ENCODE data around the gene C2CD2. TPM values are rescaled to one million over a fixed set of nuclear protein-coding genes. Genes with fewer than 3 reads are reported as not detected.

C2CD2 gene
- total RNA-seq, 5 donors from 2014 or later (not counting 1 experiment from before 2014, with no cell fraction given): 7.7 to 15.0 (median 9.5) TPM

DNA sequence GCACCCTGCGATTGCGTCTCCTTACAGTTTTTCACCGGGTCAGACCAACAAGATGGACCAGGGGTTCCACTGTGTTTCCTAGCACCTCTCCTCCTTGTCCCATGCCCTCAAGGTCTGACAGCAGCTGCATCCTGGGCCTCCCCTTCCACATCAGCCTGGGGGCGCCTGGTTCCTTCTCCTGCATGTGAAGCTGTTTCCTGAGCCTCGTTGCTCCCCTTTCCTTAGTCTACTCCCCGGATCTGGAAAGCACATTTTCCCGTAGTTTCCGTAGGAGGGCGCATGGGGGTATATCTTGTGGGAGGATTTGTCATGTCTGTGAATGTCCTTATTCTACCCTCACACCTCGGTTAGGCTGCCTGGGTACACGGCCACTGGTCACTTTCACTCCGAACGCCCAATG is 80.8 kb downstream of the C2CD2 start:
- peaks cover 5 to 18% of the 10 kb centered on the region in 2 experiments for H3K4me1 ChIP-seq (ENCODE audit: control insufficient read depth in 1 of 2, extremely low read depth in 1 of 2, insufficient read depth in 2 of 2, low read length in 2 of 2)
- no peaks in the 10 kb centered on the region for H3K9me3 Mint-ChIP-seq
- H3K27ac Mint-ChIP-seq: no peak overlapping the region
- ATAC-seq (replicated peaks in 1 of 4): no peak
- 93% methylated on average over 6 of the region's 13 CpGs for WGBS (ENCODE audit: insufficient coverage)
- peaks cover 27 to 37% (median 37%) of the 10 kb centered on the region in 3 donors for H3K4me1 Mint-ChIP-seq
- ChIA-PET POLR2A (no interaction called here), CTCF (no interaction called here)
- no peaks in the 10 kb centered on the region for H3K9me3 ChIP-seq
- no peak overlapping the region for H3K4me3 Mint-ChIP-seq
- H3K36me3 ChIP-seq (ENCODE audit: control insufficient read depth in 2 of 2, extremely low read depth in 1 of 2, insufficient read depth in 1 of 2, low read length in 1 of 2): peaks cover 0 to 6% of the 10 kb centered on the region in 2 donors
- H3K36me3 Mint-ChIP-seq: peaks cover 13% of the 10 kb centered on the region
- H3K4me3 ChIP-seq (ENCODE audit: control insufficient read depth in 1 of 2, extremely low read depth in 1 of 2, low read length in 1 of 2): no peak overlapping the region
- no peaks in the 10 kb centered on the region for H3K27me3 ChIP-seq (replicated peaks in 1 of 2; ENCODE audit: control insufficient read depth in 2 of 2, extremely low read depth in 1 of 2, insufficient read depth in 2 of 2, low read length in 1 of 2)
- no peak for DNase-seq
- H3K27me3 Mint-ChIP-seq: no peaks in the 10 kb centered on the region
- no peak overlapping the region for H3K27ac ChIP-seq (ENCODE audit: low read length)

DNA sequence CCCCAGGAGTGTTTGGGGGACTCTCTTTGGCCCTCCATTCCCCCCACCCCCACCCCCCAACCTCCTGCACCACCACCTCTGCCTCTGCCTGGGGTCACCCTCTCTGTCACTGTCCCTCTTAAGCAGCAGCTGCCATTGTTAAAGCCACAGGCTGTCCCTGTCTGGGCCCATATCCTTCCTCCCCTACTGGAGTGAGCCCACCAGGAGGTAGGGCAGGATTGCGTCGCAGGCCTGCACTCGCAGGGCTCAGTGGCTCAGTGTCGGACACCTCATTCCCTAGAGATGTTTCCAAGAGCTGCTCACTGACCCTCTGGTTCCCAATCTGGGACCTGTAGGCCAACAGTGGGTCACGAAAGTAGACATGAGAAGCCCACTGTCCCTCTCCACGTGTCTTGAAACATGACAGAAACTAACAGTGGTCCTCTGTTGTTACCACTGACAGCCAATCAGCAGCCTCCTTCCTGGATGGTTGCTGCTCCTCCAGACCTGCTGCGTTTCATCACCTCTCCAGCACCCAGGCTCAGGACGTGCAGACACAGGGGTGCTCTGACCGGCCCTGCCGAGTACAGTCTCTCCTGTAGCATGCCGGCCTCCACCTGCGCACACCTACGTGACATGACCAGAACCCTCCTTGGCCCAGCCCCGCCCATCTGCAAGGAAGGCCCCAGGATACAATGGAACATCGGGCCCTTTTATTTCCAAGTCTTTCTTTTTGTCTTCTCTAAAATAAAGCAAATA is 82.4 kb downstream of the C2CD2 start:
- Mint-ChIP-seq H3K27ac (no peak overlapping the region), H3K36me3 (peaks cover 13% of the 10 kb centered on the region), H3K4me3 (no peak overlapping the region), H3K9me3 (no peaks in the 10 kb centered on the region), H3K4me1 (peaks cover 12 to 23% (median 22%) of the 10 kb centered on the region in 3 donors), H3K27me3 (no peaks in the 10 kb centered on the region)
- ChIA-PET POLR2A (interaction anchor here (0.6 kb wide), 2 partner anchors 48 to 355 kb away, joined by 3 read pairs; no protein-coding TSS in a partner anchor), CTCF (interaction anchor here in 1 of 2 donors (0.8 kb wide), 1 partner anchor 745 kb away, joined by 3 read pairs; no protein-coding TSS in a partner anchor)
- 93% methylated on average over 10 of the region's 15 CpGs for WGBS (ENCODE audit: insufficient coverage)
- ATAC-seq (replicated peaks in 1 of 4): no peak
- H3K4me1 ChIP-seq (ENCODE audit: control insufficient read depth in 1 of 2, extremely low read depth in 1 of 2, insufficient read depth in 2 of 2, low read length in 2 of 2): peaks cover 0 to 2% of the 10 kb centered on the region in 2 experiments
- no peak overlapping the region for H3K4me3 ChIP-seq (ENCODE audit: control insufficient read depth in 1 of 2, extremely low read depth in 1 of 2, low read length in 1 of 2)
- H3K36me3 ChIP-seq (ENCODE audit: control insufficient read depth in 2 of 2, extremely low read depth in 1 of 2, insufficient read depth in 1 of 2, low read length in 1 of 2): peaks cover 0 to 6% of the 10 kb centered on the region in 2 donors
- no peak for DNase-seq
- H3K27me3 ChIP-seq (replicated peaks in 1 of 2; ENCODE audit: control insufficient read depth in 2 of 2, extremely low read depth in 1 of 2, insufficient read depth in 2 of 2, low read length in 1 of 2): no peaks in the 10 kb centered on the region
- no peak overlapping the region for H3K27ac ChIP-seq (ENCODE audit: low read length)
- no peaks in the 10 kb centered on the region for H3K9me3 ChIP-seq

DNA sequence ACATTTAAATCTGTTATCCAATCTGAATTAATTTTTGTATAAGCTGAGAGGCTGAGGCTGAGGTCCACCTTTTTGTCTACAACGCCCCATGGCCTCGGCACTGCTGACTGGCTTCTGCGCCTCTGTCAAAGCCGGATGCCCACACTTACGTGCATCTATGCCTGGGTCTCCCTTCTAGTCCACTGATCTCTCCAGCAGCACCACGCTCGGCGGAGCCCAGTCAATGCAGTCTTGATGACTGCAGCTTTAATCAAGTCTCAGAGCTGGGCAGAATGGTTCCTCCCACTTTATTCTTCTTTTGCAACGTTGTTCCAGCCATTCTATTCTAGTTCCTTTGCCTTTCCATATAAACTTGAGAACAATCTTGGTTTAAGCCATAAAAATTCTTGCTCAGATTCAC is 84.0 kb downstream of the C2CD2 start:
- Mint-ChIP-seq H3K4me3 (no peak overlapping the region), H3K27me3 (no peaks in the 10 kb centered on the region), H3K9me3 (no peaks in the 10 kb centered on the region), H3K4me1 (peaks cover 13 to 25% (median 21%) of the 10 kb centered on the region in 3 donors), H3K36me3 (peaks cover 13% of the 10 kb centered on the region), H3K27ac (no peak overlapping the region)
- 94% methylated on average over 7 of the region's 9 CpGs for WGBS (ENCODE audit: insufficient coverage)
- Histone ChIP-seq H3K4me3 (ENCODE audit: control insufficient read depth in 1 of 2, extremely low read depth in 1 of 2, low read length in 1 of 2) (no peak overlapping the region), H3K4me1 (ENCODE audit: control insufficient read depth in 1 of 2, extremely low read depth in 1 of 2, insufficient read depth in 2 of 2, low read length in 2 of 2) (no peaks in the 10 kb centered on the region), H3K27ac (ENCODE audit: low read length) (no peak overlapping the region), H3K9me3 (no peaks in the 10 kb centered on the region), H3K27me3 (replicated peaks in 1 of 2; ENCODE audit: control insufficient read depth in 2 of 2, extremely low read depth in 1 of 2, insufficient read depth in 2 of 2, low read length in 1 of 2) (no peaks in the 10 kb centered on the region), H3K36me3 (ENCODE audit: control insufficient read depth in 2 of 2, extremely low read depth in 1 of 2, insufficient read depth in 1 of 2, low read length in 1 of 2) (peaks cover 0 to 6% of the 10 kb centered on the region in 2 donors)
- DNase-seq: no peak
- CTCF ChIA-PET: no interaction called here
- no peak for ATAC-seq (replicated peaks in 1 of 4)
- POLR2A ChIA-PET: no interaction called here

DNA sequence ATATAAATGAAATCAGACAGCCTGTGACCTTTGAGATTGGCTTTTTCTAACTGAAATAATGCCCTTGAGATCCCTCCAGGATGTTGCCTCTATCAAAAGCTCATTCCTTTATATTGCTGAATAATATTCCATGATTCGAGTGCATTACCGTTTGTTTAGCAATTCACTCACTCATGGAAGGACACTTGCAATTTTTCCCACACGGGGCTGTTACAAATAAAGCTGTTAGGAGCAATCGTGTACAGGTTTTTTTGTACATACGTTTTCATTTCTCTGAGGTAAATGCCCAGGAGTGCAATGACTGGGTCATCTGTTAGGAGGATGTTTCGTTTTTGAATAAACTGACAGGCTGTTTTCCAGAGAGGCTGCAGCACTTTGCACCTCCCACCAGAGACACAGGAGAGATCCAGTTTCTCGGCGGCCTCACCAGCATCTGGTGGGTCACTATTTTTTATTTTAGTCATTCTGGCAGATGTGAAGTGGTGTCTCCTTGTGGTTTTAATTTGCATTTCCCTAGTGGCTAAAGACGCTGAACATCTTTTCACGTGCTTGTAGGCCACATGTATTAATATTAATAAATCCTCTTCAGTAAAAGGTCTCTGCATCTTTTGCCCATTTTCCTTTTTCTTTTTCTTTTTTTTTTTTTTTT is 85.6 kb downstream of the C2CD2 start:
- Histone ChIP-seq H3K4me1 (ENCODE audit: control insufficient read depth in 1 of 2, extremely low read depth in 1 of 2, insufficient read depth in 2 of 2, low read length in 2 of 2) (no peaks in the 10 kb centered on the region), H3K9me3 (no peaks in the 10 kb centered on the region), H3K36me3 (ENCODE audit: control insufficient read depth in 2 of 2, extremely low read depth in 1 of 2, insufficient read depth in 1 of 2, low read length in 1 of 2) (peaks cover 0 to 4% of the 10 kb centered on the region in 2 donors), H3K27me3 (replicated peaks in 1 of 2; ENCODE audit: control insufficient read depth in 2 of 2, extremely low read depth in 1 of 2, insufficient read depth in 2 of 2, low read length in 1 of 2) (no peaks in the 10 kb centered on the region), H3K4me3 (ENCODE audit: control insufficient read depth in 1 of 2, extremely low read depth in 1 of 2, low read length in 1 of 2) (no peak overlapping the region), H3K27ac (ENCODE audit: low read length) (no peak overlapping the region)
- DNase-seq: no peak
- Mint-ChIP-seq H3K27ac (no peak overlapping the region), H3K4me1 (peaks cover 19 to 30% (median 28%) of the 10 kb centered on the region in 3 donors), H3K27me3 (no peaks in the 10 kb centered on the region), H3K4me3 (no peak overlapping the region), H3K9me3 (no peaks in the 10 kb centered on the region), H3K36me3 (peaks cover 9% of the 10 kb centered on the region)
- ATAC-seq (replicated peaks in 1 of 4): no peak
- POLR2A ChIA-PET: interaction anchor here in 1 of 2 donors (0.6 kb wide), 1 partner anchor 29 kb away, joined by 7 read pairs; no protein-coding TSS in a partner anchor
- 88% methylated on average over 5 of the region's 10 CpGs for WGBS (ENCODE audit: insufficient coverage)
- CTCF ChIA-PET: no interaction called here

DNA sequence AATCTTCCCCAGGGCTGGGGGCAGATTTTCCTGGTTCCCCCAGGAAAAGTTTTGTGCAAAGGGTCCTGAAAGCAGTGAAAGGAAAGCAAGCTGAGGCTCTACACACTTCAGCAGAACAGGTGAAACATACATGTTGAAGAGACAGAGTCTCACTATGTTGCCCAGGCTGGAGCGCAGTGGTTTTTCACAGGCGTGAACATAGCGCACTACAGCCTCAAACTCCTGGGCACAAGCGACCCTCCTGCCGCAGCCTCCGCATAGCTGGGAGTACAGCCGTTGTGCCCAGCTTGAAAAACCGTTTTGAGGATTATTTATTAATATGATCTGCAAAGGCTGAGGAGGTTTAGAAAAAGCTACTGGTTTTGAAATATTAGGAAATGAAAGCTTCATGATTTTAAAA is 86.5 kb downstream of the C2CD2 start:
- H3K27ac ChIP-seq (ENCODE audit: low read length): no peak overlapping the region
- DNase-seq (no peak), ATAC-seq (replicated peaks in 1 of 4) (no peak)
- H3K4me3 ChIP-seq (ENCODE audit: control insufficient read depth in 1 of 2, extremely low read depth in 1 of 2, low read length in 1 of 2): no peak overlapping the region
- H3K36me3 Mint-ChIP-seq: peaks cover 6% of the 10 kb centered on the region
- no peaks in the 10 kb centered on the region for H3K4me1 ChIP-seq (ENCODE audit: control insufficient read depth in 1 of 2, extremely low read depth in 1 of 2, insufficient read depth in 2 of 2, low read length in 2 of 2)
- POLR2A ChIA-PET: no interaction called here
- no peak overlapping the region for H3K4me3 Mint-ChIP-seq
- H3K27me3 ChIP-seq (replicated peaks in 1 of 2; ENCODE audit: control insufficient read depth in 2 of 2, extremely low read depth in 1 of 2, insufficient read depth in 2 of 2, low read length in 1 of 2): no peaks in the 10 kb centered on the region
- no peaks in the 10 kb centered on the region for H3K9me3 Mint-ChIP-seq
- H3K4me1 Mint-ChIP-seq: peaks cover 21 to 30% (median 29%) of the 10 kb centered on the region in 3 donors
- H3K27me3 Mint-ChIP-seq: no peaks in the 10 kb centered on the region
- WGBS (ENCODE audit: insufficient coverage): 100% methylated on average over 3 of the region's 8 CpGs
- H3K9me3 ChIP-seq: no peaks in the 10 kb centered on the region
- CTCF ChIA-PET: no interaction called here
- H3K36me3 ChIP-seq (ENCODE audit: control insufficient read depth in 2 of 2, extremely low read depth in 1 of 2, insufficient read depth in 1 of 2, low read length in 1 of 2): no peaks in the 10 kb centered on the region
- no peak overlapping the region for H3K27ac Mint-ChIP-seq

DNA sequence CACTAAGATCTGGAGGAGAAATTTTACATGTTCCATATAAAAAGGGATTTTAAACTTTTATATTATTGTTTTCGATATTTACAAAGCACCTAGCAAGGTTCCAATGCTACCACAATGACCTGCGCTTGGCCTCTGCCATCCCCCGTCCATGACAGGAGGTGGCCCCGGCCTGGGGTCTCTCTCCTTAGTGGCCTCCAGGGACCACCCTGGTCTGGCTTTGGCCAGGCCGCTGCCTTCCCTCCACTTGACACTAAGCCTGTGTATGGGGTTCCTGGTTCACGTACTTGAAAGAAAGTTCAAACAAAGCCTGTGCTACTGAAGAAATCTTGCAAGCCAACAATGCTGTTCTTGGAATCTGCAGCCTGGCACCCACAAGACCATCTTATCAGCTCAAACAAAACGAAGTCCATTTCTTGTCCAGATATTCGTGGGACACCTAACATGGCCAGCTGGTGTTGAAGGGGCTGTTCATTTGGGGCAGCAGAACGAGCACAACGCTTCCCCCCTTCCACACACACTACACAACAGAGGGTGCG is 87.5 kb downstream of the C2CD2 start:
- Histone ChIP-seq H3K36me3 (ENCODE audit: control insufficient read depth in 2 of 2, extremely low read depth in 1 of 2, insufficient read depth in 1 of 2, low read length in 1 of 2) (peaks cover 0 to 2% of the 10 kb centered on the region in 2 donors), H3K27ac (ENCODE audit: low read length) (no peak overlapping the region), H3K4me3 (ENCODE audit: control insufficient read depth in 1 of 2, extremely low read depth in 1 of 2, low read length in 1 of 2) (no peak overlapping the region), H3K27me3 (replicated peaks in 1 of 2; ENCODE audit: control insufficient read depth in 2 of 2, extremely low read depth in 1 of 2, insufficient read depth in 2 of 2, low read length in 1 of 2) (no peaks in the 10 kb centered on the region), H3K9me3 (no peaks in the 10 kb centered on the region), H3K4me1 (ENCODE audit: control insufficient read depth in 1 of 2, extremely low read depth in 1 of 2, insufficient read depth in 2 of 2, low read length in 2 of 2) (no peaks in the 10 kb centered on the region)
- WGBS (ENCODE audit: insufficient coverage): 97% methylated on average over 4 of the region's 11 CpGs
- Mint-ChIP-seq H3K27ac (no peak overlapping the region), H3K4me1 (peaks cover 18 to 29% (median 24%) of the 10 kb centered on the region in 3 donors), H3K27me3 (no peaks in the 10 kb centered on the region), H3K36me3 (peaks cover 3% of the 10 kb centered on the region), H3K9me3 (no peaks in the 10 kb centered on the region), H3K4me3 (no peak overlapping the region)
- ATAC-seq (replicated peaks in 1 of 4) (no peak), DNase-seq (no peak)
- ChIA-PET CTCF (no interaction called here), POLR2A (no interaction called here)

Measured in T-cell (primary cell).